SH-SY5Y (cell line): Measurements from ENCODE around the gene KLHL5.

ENCODE experiments used
- GATA2 ChIP-seq: IDR thresholded peaks from 2 replicates; pipeline ENCODE4 v1.6.1; 2011; ENCODE audit warnings: mild to moderate bottlenecking, low read depth, low read length
- GATA3 ChIP-seq: IDR thresholded peaks from 2 replicates; pipeline ENCODE4 v1.6.1; 2011; ENCODE audit warnings: low read depth, mild to moderate bottlenecking, low read length, moderate library complexity

KLHL5 gene

DNA sequence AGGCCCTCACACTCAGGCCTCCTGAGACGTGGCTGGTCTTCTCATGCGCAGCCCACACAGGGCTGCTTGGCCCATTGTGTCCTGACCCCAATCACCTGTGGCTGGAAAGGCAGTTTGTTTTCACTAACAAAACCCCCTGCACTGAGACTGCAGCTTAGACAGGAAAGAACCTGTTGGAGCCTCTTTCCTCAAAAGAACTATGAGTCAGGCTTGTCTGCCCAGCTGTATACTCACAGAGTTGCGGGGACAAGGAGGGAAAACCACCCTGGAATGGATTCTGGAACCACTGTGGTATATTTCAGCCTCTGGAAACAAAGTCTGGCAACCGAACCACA lies 24.6 kb upstream of the KLHL5 start:
- no peak for TF ChIP-seq GATA2
- TF ChIP-seq GATA3 = no peak

DNA sequence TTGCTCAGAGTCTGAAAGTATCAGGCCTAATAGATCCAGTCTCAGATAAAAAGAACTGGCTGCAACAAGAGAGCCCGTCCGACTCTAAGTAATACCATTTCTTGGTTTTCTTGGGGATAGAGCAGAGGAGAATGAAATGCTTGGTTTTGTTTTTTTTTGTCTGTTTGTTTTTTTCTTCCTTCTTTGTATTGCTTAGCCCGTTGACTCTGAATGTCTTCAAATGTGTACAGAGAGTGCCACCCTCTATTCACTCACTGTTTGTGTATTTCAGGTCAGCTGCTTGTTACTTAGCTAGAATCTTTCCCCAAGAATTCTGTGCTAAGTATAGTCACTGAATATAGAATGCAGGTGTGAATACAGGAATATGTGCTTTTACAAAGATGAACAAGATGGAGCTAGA lies 24.1 kb upstream of the KLHL5 start:
- TF ChIP-seq GATA3 = no peak

DNA sequence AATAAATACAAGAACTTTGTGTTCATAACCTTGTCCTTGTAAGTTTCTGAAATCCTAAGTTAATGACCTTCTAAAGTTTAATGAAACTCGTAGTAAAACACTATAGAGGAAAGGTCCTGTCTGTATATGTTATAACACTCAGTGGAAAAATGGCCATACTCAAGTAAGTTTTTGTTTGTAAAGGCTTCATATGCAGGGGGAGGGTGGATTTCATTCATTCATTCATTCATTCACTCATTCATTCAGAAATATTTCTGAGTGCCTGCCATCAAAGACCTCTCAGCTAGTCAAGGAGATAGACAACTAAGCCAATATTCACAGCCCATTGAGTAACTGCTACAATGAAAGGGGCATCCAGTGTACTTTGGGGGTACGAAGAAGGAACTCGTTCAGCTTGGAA lies 22.9 kb upstream of the KLHL5 start:
- TF ChIP-seq GATA2 (no peak), GATA3 (no peak)

DNA sequence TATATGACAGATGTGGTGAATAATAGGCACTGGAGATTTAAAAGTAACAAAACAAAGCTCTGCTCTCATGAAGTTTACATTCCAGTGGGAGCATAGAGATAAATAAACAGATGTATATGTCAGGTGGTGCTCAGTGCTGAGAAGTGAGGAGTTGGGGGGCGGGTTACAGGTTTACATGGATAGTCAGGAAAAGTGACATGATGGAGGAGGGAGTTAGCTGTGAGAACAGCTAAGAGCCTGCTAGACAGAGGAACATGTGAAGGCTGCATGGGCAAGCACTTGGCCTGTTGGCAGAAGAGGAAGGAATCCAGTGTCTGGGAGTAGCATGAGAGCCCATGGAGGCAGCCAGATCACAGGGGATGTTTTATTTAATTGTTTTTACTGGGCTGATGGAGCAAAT lies 19.7 kb upstream of the KLHL5 start:
- TF ChIP-seq GATA3 (no peak), GATA2 (no peak)

- TF ChIP-seq GATA3 (no peak), GATA2 (no peak)
Measured at GRCh38 chr4:39043058-39043860, 18.8 kb upstream of the KLHL5 start.

DNA sequence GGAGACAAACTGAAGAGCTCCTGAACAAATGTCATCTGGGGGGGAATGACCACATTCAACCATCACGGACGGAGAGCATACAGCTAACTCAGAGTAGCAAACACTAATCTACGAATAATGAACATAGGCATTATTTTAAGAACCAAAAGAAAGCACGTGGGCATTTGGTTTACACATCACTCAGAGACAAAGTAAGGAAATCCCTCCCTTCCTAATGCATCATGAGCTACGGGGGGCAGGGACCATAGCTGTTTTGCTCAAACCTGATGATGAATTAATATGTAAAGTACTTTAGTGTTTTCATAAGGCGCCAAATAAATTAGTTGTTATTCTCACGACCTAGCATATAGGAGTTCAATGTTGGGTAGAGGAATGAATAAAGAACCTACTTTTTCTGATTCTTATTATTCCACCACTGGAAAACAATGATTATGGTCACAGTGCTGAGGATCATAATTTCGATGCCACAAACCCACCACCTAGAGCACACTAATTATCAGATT lies 18.1 kb upstream of the KLHL5 start:
- TF ChIP-seq GATA2 (no peak), GATA3 (no peak)

- TF ChIP-seq GATA3 = no peak
Measured at GRCh38 chr4:39044364-39044955, 17.6 kb upstream of the KLHL5 start.

- TF ChIP-seq GATA3 (no peak), GATA2 (no peak)
Measured at GRCh38 chr4:39044956-39045826, 16.8 kb upstream of the KLHL5 start.

DNA sequence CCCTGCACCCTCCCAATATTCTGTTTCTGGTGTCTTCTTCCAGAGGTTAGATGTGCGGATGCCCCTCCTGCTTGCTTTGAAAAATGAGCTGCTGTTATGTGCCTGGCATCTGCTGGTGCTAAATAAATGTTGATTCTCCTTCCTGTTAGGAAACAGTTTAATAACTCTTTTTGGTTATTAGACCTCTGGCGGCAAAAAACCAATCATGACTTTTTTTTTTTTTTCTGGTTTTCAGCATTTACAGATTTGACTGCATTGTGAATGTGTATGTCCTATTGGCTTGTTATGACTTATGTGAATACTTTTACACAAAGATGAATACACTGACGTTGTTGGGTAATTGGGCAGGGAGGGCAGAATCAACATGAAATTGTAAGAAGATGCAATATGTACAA lies 16.2 kb upstream of the KLHL5 start:
- TF ChIP-seq GATA2 (no peak), GATA3 (no peak)

- TF ChIP-seq GATA2 = no peak
- no peak for TF ChIP-seq GATA3
Measured at GRCh38 chr4:39046249-39046648, 15.8 kb upstream of the KLHL5 start.

DNA sequence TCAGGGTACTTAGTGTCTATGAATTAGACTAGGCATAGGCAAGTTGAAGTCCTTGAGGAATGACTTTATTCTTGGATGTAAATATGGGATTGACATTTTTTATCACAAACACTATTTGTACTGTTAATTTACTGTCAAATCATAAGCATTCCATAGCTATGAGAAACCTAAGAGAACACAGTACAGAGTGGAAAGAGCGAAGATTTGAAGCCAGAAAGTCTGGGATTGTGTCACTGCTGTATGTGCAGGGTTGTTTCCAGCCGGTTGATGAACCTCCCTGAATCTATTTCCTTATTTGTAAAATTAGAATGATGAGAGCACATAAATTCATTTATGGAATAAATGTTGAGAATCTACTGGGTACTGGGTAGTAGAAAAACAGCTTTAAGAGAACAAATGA lies 14.4 kb upstream of the KLHL5 start:
- TF ChIP-seq GATA3 = no peak
- TF ChIP-seq GATA2 = no peak

DNA sequence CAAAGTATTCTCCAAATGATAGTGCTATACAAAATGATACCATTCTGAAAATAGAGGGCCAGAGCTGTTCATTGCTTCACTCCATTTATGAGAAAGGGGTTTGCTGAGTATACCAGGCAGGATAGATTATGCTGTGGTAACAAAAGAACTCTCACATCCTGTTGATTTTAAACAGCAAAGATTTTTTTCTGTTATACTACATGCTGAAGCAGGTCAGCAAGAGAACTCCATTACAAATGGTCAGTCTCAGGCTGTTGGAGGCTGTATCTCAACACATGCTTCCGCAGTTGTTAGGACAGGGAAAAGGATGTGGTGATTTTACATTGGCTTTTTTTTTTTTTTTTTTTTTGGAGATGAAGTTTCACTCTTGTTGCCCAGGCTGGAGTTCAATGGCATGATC lies 13.7 kb upstream of the KLHL5 start:
- no peak for TF ChIP-seq GATA3
- TF ChIP-seq GATA2 = no peak

DNA sequence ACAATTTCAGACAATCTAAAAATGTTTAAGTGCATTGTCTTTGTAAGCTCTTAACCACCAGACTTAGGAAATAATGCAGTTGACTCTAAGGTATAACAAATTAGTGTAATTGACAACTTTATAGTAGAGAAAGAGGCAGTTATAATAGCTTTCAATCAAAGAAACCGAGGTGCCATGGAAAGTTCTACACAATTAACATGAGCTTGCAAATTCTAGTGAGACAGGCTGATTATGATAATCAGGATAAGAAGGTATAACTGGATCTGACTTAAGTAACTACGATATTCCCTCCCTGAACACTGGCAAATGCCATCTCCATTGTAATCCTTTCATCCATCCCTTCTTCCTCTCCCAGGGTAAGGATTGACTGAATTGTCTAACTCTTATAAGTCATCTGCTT lies 11.4 kb upstream of the KLHL5 start:
- TF ChIP-seq GATA3 (no peak), GATA2 (no peak)

DNA sequence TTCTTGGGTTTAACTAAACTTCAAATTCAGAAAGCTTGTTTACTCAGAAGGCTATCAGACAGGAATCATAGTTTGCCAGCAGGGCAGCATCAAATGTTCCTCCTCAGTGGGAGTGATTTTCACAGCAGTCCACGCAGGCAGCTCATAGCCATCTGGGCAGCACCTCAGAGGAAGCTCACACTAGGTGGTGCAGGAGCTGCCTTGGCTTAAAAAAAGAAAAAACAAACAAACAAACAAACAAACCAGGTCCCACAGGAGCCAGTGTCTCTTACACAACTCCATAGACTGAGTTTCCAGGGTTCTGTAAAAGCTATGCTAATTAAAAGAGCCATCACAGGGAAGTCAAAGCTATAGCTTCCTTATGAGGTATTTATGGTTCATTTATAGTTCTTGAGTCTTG lies 10.5 kb upstream of the KLHL5 start:
- TF ChIP-seq GATA3 = no peak
- TF ChIP-seq GATA2 = no peak

DNA sequence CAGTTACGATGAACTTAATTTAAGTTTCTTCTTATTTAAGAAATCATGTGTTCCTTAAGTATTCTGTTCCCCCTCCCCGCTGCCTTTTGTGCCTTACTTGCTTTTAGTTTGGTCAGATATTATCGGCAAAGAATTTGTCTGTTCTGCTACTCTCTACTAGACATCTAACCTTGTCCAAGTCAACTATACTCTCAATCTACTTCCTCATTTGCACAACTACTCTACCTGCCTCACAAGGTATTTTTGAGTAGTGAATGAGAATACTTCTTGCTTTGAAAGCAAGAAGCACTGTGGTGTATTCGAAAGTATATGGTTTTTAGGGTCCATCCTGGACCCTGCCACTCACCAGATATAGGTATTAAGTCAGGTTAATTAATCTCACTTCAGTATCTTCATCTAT lies 8.0 kb upstream of the KLHL5 start:
- TF ChIP-seq GATA2 = no peak
- TF ChIP-seq GATA3 = no peak
